Thymus (tissue), 11 donors: ENCODE results near the gene MON2. TPM values are rescaled to one million over a fixed set of nuclear protein-coding genes. Genes with fewer than 3 reads are reported as not detected.

Experiments used
- DNase-seq, 9 donors: peaks; one replicate each; pipeline ENCODE4 v3.0.0-alpha.2; 2013; ENCODE audit warnings: low spot score in 9 of 9, low read depth in 6 of 9, missing footprints in 1 of 9
- H3K27ac ChIP-seq, 2 donors: one replicate each; pipeline ENCODE4 v1.5.1; 2013; ENCODE audit warnings: control low read depth in 1 of 2, low read depth in 1 of 2, low read length in 1 of 2, mild to moderate bottlenecking in 1 of 2, moderate library complexity in 1 of 2
- H3K27me3 ChIP-seq, 2 donors: one replicate each; pipeline ENCODE4 v1.5.1; 2013; ENCODE audit warnings: low read length in 1 of 2; ENCODE audit not compliant: control insufficient read depth in 2 of 2, insufficient read depth in 1 of 2
- H3K36me3 ChIP-seq, 2 donors: one replicate each; pipeline ENCODE4 v1.5.1; 2013; ENCODE audit warnings: low read length in 1 of 2, mild to moderate bottlenecking in 1 of 2, moderate library complexity in 1 of 2; ENCODE audit not compliant: control insufficient read depth in 2 of 2, insufficient read depth in 2 of 2
- H3K4me1 ChIP-seq, 2 donors: one replicate each; pipeline ENCODE4 v1.5.1; 2013; ENCODE audit warnings: low read length in 2 of 2; ENCODE audit not compliant: control insufficient read depth in 2 of 2, insufficient read depth in 2 of 2
- H3K4me3 ChIP-seq, 2 donors: one replicate each; pipeline ENCODE4 v1.5.1; 2013; ENCODE audit warnings: low read length in 2 of 2, control low read depth in 1 of 2, mild to moderate bottlenecking in 1 of 2
- H3K9me3 ChIP-seq, 2 donors: one replicate each; pipeline ENCODE4 v1.5.1; 2013; ENCODE audit warnings: low read length in 1 of 2, mild to moderate bottlenecking in 1 of 2; ENCODE audit not compliant: control insufficient read depth in 2 of 2, insufficient read depth in 1 of 2
- WGBS: extraction: QIAGEN DNeasy Blood & Tissue Kit; methylation state at CpG from one replicate; pipeline ENCODE4 v1.1.7; 2013; 5-methylcytosine and 5-hydroxymethylcytosine counted together
- polyA plus RNA-seq: library from polyadenylated mRNA; stranded (reverse); fragments of 200-250 nt; gene quantifications from one replicate; pipeline ENCODE4 v1.2.3, GENCODE V29; 2013
- total RNA-seq: library from RNA; stranded (reverse); fragments of 120-200 nt; gene quantifications from one replicate; pipeline ENCODE4 v1.2.4, GENCODE V29; 2013
- donor health status: healthy.

Gene MON2
- total and polyA plus RNA-seq, 2 donors = 21.4 to 32.7 TPM

DNA sequence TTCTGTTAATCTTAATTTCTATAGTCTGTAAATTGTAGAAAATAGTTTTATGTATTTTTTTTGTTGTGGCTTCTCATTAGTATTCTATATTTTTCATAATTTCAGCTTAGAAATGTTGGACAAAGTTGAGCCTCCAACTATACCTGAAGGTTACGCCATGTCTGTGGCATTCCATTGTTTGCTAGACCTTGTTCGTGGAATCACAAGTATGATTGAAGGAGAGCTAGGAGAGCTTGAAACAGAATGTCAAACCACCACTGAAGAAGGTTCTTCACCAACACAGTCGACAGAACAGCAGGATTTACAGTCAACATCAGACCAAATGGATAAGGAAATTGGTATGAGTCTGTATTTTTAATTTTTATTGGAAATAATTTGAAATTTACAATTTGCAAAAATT, 65.7 kb downstream of the MON2 start:
- no peak overlapping the region for H3K4me3 ChIP-seq
- H3K9me3 ChIP-seq = no peaks in the 10 kb centered on the region
- no peak overlapping the region for H3K27ac ChIP-seq
- 80% methylated on average over 3 of the region's 3 CpGs for WGBS
- H3K4me1 ChIP-seq = no peaks in the 10 kb centered on the region
- H3K27me3 ChIP-seq = no peaks in the 10 kb centered on the region
- DNase-seq = no peak
- peaks cover 11 to 20% of the 10 kb centered on the region in 2 donors for H3K36me3 ChIP-seq

DNA sequence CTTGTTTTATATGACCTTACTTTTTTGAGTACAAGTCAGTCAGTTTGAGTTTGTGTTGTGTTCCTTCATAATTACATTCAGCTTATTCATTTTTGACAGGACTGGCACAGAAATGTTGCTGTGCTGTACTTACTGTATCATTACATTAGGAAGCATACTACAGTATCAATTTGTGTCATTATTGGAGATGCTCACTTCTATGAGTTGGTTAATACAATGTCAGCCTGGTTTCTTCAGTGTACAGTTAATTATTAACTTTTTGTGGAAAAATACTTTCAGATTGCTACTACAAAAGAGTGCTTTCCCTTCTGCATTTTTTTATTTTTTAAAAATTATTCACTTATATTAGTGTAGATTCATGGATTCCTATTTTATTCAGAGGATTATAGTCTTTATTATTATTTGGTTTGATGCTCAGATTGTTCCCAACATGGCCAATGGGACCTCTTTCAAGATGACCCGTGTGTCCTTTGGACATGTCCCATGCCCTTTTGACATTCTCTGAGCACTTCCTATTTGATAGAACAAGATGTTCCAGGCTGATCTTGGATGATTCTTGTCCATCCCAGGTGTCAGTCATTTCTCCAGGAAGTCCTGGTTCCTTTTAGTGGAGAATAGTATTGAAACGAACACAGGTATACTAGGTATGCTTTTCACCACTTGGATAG, 66.6 kb downstream of the MON2 start:
- 96% methylated on average over 2 of the region's 2 CpGs for WGBS
- no peak for DNase-seq
- Histone ChIP-seq H3K27me3 (no peaks in the 10 kb centered on the region), H3K36me3 (peaks cover 17 to 20% of the 10 kb centered on the region in 2 donors), H3K9me3 (no peaks in the 10 kb centered on the region), H3K27ac (no peak overlapping the region), H3K4me1 (no peaks in the 10 kb centered on the region), H3K4me3 (no peak overlapping the region)

DNA sequence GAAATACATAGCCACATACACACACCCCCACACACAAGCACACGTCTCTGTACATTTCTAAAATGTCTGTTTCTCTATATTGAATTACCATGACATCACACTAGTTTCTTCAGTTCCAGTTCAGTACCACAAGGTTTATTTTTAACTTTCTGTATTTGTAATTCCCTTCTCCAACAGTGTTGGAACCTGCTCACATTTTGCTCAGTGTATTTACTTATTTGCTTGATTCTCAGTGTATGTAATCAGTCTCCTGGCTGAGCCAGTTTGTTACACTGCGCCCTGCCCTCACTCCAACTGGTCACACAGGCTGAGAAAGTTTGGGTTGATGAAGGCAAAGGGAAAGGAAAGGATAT, 67.1 kb downstream of the MON2 start:
- H3K9me3 ChIP-seq = no peaks in the 10 kb centered on the region
- H3K36me3 ChIP-seq = peaks cover 17 to 20% of the 10 kb centered on the region in 2 donors
- H3K27ac ChIP-seq = no peak overlapping the region
- H3K27me3 ChIP-seq = no peaks in the 10 kb centered on the region
- H3K4me3 ChIP-seq = no peak overlapping the region
- 98% methylated on average over 2 of the region's 2 CpGs for WGBS
- DNase-seq = no peak
- no peaks in the 10 kb centered on the region for H3K4me1 ChIP-seq

DNA sequence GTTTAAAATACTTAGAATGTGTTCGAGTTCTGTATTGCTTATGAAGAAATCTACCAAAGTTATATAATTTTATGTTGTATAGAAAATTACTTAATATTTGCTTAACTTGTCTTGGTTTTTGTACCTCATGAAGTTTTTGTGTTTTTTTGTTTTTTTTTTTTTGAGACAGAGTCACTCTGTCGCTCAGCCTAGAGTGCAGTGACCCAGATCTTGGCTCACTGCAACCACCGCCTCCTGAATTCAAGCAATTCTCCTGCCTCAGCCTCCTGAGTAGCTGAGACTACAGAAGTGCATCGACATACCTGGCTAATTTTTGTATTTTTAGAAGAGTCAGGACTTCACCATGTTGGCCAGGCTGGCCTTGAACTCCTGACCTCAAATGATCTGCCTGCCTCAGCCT, 69.9 kb downstream of the MON2 start:
- no peaks in the 10 kb centered on the region for H3K4me1 ChIP-seq
- H3K27ac ChIP-seq = no peak overlapping the region
- WGBS = 86% methylated on average over 4 of the region's 4 CpGs
- no peaks in the 10 kb centered on the region for H3K9me3 ChIP-seq
- peaks cover 21 to 23% of the 10 kb centered on the region in 2 donors for H3K36me3 ChIP-seq
- DNase-seq = no peak
- no peaks in the 10 kb centered on the region for H3K27me3 ChIP-seq
- H3K4me3 ChIP-seq = no peak overlapping the region

DNA sequence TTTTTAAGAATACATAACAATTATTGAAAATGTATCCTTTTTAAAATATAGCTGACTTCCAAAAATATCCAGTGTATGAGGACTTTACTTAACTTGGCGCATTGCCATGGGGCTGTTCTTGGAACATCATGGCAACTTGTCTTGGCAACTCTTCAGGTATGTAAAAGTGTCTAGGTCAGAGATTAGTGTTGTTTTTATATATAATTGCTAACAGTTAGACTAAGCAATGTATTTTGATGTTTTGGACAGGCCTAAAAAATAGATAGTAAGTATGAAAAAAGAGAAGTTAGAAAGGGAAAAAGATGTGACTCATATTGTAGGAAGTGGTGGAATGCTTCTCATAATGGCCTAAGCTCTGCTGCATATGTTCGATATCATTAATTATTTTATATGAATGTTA, 70.9 kb downstream of the MON2 start:
- H3K36me3 ChIP-seq = peaks cover 20 to 27% of the 10 kb centered on the region in 2 donors
- no peak for DNase-seq
- H3K4me1 ChIP-seq = no peaks in the 10 kb centered on the region
- no peak overlapping the region for H3K4me3 ChIP-seq
- H3K9me3 ChIP-seq = no peaks in the 10 kb centered on the region
- no peaks in the 10 kb centered on the region for H3K27me3 ChIP-seq
- H3K27ac ChIP-seq = no peak overlapping the region
- WGBS = 97% methylated on average over 2 of the region's 2 CpGs

DNA sequence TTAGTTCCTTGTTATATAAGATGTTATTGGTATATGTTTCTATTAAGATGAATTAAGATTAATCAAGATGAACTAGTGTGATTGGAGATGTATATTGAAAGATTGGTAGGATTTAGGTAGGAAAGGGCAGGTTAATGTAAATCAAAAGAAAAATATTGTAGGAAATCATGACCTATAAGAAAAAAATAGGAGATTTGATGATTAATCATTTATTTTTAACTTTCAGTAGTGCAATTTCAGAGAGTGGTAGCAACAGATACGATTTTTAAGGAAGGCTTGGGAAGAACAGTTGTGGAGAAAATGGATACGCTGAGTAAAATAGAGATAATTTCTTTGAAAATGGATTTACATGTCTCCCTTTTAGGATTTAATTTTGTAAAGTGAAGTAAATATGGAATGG, 73.7 kb downstream of the MON2 start:
- Histone ChIP-seq H3K9me3 (no peaks in the 10 kb centered on the region), H3K27ac (no peak overlapping the region), H3K36me3 (peaks cover 18 to 26% of the 10 kb centered on the region in 2 donors), H3K27me3 (no peaks in the 10 kb centered on the region), H3K4me3 (no peak overlapping the region), H3K4me1 (no peaks in the 10 kb centered on the region)
- 75% methylated on average over 2 of the region's 2 CpGs for WGBS
- DNase-seq = no peak

DNA sequence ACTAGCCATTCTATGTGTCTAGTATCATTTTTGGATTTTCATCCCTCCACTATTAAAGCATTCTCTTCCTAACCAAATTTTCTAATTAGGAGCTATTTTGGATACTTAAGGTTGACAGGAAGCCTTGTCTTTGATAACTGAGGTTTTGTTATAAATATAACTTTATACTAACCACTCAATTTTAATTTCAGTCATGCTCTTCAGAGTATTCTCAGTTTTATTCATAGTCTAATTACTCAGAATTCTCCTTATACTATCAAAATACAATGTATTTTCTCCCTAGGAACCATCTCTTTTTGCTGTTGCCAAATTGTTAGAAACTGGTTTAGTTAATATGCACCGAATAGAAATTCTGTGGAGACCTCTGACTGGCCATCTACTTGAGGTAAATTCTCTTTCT, 76.2 kb downstream of the MON2 start:
- no peaks in the 10 kb centered on the region for H3K9me3 ChIP-seq
- no peak overlapping the region for H3K27ac ChIP-seq
- DNase-seq = no peak
- H3K36me3 ChIP-seq = peaks cover 11 to 38% of the 10 kb centered on the region in 2 donors
- WGBS = 98% methylated on average over 1 of the region's 1 CpG
- H3K4me1 ChIP-seq = no peaks in the 10 kb centered on the region
- H3K4me3 ChIP-seq = no peak overlapping the region
- no peaks in the 10 kb centered on the region for H3K27me3 ChIP-seq

DNA sequence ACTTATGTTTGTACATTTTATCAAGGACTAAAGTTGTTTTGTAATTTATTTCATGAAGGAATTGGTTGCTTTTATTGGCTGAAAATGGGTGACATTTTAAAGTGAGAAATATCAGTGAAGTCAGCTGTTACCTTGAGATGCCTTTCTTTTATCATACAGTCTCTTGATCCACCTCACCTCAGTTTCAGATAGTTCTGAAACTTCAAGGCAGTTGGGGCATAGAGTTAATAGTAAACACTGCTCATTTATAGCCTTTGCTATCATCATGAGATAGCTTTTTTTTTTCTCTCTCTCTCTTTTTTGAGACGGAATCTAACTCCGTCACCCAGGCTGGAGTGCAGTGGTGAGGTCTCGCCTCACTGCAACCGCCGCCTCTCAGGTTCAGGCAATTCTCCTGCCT, 76.7 kb downstream of the MON2 start:
- WGBS = 98% methylated on average over 5 of the region's 5 CpGs
- H3K4me3 ChIP-seq = no peak overlapping the region
- no peak for DNase-seq
- no peaks in the 10 kb centered on the region for H3K27me3 ChIP-seq
- H3K4me1 ChIP-seq = no peaks in the 10 kb centered on the region
- no peak overlapping the region for H3K27ac ChIP-seq
- no peaks in the 10 kb centered on the region for H3K9me3 ChIP-seq
- H3K36me3 ChIP-seq = peaks cover 14 to 40% of the 10 kb centered on the region in 2 donors

DNA sequence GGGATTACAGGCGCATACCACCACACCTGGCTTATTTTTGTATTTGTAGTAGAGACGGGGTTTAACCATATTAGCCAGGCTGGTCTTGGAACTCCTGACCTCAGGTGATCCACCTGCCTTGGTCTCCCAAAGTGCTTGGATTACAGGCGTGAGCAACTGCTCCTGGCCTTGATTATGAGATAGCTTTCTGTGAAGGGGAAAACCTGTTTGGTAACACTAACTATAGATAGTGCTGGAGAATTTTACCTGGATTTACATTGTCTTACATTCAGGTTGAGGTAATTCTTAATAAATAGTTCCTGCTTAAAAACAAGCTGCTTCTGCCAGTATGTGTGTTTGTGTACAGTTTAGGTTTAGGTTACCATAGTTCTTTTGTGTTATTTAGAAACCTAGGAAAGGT, 77.1 kb downstream of the MON2 start:
- no peaks in the 10 kb centered on the region for H3K9me3 ChIP-seq
- no peak overlapping the region for H3K4me3 ChIP-seq
- H3K27ac ChIP-seq = no peak overlapping the region
- H3K36me3 ChIP-seq = peaks cover 14 to 41% of the 10 kb centered on the region in 2 donors
- no peaks in the 10 kb centered on the region for H3K4me1 ChIP-seq
- H3K27me3 ChIP-seq = no peaks in the 10 kb centered on the region
- no peak for DNase-seq
- WGBS = 82% methylated on average over 3 of the region's 3 CpGs
